GM18517 (cell line): ENCODE results near the gene TELO2.

ENCODE experiments used
- ATAC-seq: cut with Tn5 transposase; IDR thresholded peaks from one replicate; pipeline ENCODE4 v1.9.1; 2021; ENCODE audit warnings: mild to moderate bottlenecking, moderate library complexity; ENCODE audit not compliant: unreplicated experiment

The TELO2 gene

GRCh38 chr16:1550696-1551095 lies 57.5 kb downstream of the TELO2 start:
- no peak for ATAC-seq

GRCh38 chr16:1551166-1551565 lies 58.0 kb downstream of the TELO2 start:
- ATAC-seq: no peak

GRCh38 chr16:1552129-1552528 lies 59.0 kb downstream of the TELO2 start:
- no peak for ATAC-seq

GRCh38 chr16:1553946-1554825 lies 61.0 kb downstream of the TELO2 start:
- no peak for ATAC-seq

- no peak for ATAC-seq
Measured at GRCh38 chr16:1554826-1555445, 61.8 kb downstream of the TELO2 start.

GRCh38 chr16:1556254-1556653 lies 63.1 kb downstream of the TELO2 start:
- no peak for ATAC-seq

GRCh38 chr16:1557074-1557473 lies 63.9 kb downstream of the TELO2 start:
- no peak for ATAC-seq

- no peak for ATAC-seq
Measured at GRCh38 chr16:1557576-1557975, 64.4 kb downstream of the TELO2 start.

- ATAC-seq: no peak
Measured at GRCh38 chr16:1559446-1559975, 66.4 kb downstream of the TELO2 start.
